ENCODE data around the gene SLC23A3. TPM values are rescaled to one million over a fixed set of nuclear protein-coding genes. Genes with fewer than 3 reads are reported as not detected.
A peak's percentile ranks its signal among the peaks of the same experiment; 100 is the strongest.

SLC23A3 gene
- total and polyA plus RNA-seq, 5 donors: 0.56 to 0.95 (median 0.57) TPM

DNA sequence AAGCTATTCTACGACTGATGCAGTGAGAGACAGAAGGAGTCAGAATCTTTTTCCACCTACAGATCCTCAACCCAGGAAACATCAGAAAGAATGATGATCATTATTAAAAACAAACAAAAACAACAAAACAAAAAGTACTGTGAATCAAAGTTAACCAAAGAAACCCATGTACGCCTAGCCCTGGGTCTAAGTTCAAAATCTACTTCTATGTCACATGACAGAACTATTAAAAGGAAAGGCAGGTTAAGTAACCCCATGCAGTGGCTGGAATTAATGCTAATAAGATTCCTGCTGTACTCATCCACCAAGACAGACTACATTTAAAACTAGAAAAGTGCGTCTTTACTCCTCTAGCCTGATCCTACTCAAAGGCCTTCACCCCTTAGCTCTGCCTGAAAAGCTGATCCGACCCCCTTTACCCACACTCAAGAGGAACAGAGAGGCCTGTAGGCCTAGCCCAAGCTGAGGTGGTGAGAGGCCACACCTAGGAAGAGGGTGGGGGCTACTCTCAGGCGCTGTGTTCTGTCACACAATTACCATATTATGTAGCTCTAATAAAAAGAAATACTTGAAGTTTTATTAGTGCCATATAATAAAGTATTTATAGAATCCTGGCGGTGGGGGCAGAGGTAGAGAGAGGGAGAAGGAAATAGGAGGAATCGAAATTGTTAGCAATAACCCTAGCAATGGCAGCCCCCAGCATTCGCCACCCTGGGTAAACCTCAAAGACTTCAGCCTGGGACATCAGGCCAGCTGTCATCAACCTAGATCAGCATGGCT is 46.3 kb downstream of the SLC23A3 start:
- Histone ChIP-seq H3K9me3 (ENCODE audit: control insufficient read depth, low read length) (no peaks in the 10 kb centered on the region), H3K4me3 (ENCODE audit: low read length) (no peak overlapping the region), H3K27ac (ENCODE audit: low read length) (no peak overlapping the region), H3K4me1 (ENCODE audit: control insufficient read depth, insufficient read depth, low read length) (peaks cover 17% of the 10 kb centered on the region), H3K27me3 (ENCODE audit: control insufficient read depth, insufficient read depth) (no peaks in the 10 kb centered on the region)
- WGBS: 90% methylated on average over 8 of the region's 8 CpGs
- intact Hi-C loops (cut with DNase I): loop anchor here in 1 of 4 donors (5.0 kb wide), 1 partner anchor 66 kb away; no protein-coding TSS in a partner anchor
- DNase-seq (no peak), ATAC-seq (no peak)

DNA sequence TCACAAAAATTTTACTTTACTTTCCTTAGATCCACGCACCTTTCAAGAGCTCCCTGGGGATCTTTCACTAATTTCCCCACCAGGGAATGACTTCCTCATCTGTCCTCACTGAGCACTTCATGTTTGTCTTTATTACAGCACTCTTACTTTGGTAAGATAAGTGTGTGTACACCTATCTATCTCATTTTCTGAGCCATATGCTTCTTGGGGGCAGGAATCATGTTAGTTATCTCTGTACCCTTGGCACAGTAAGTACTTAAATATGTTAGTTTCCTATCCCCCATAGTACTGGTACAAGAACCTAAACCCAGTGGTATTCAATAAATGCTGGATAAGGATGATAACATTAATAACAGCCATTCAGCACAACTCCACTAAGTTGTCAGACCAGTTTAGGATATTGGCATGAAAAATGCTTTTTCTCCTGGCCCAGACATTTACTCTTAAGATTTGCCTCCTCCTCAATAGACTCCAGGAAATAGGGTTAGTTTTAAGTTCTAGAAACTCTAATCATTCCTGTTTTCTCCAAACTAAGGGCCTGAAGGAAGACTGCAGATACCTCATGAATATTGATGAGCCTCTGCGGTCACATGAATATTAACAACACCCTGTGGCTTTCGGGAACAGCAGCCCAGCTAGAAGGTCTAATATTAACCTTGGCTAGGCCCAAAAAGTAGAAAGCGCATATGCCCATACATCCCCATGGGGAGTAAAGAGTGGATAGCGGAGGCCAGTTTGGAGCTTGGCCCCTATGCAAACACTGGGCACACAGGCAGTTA is 47.4 kb downstream of the SLC23A3 start:
- no peak overlapping the region for H3K4me3 ChIP-seq (ENCODE audit: low read length)
- no peak for ATAC-seq
- no peaks in the 10 kb centered on the region for H3K27me3 ChIP-seq (ENCODE audit: control insufficient read depth, insufficient read depth)
- H3K27ac ChIP-seq (ENCODE audit: low read length): no peak overlapping the region
- DNase-seq: no peak
- peaks cover 17% of the 10 kb centered on the region for H3K4me1 ChIP-seq (ENCODE audit: control insufficient read depth, insufficient read depth, low read length)
- intact Hi-C loops (cut with DNase I): loop anchor here in 1 of 4 donors (5.0 kb wide), 1 partner anchor 65 kb away; no protein-coding TSS in a partner anchor
- H3K9me3 ChIP-seq (ENCODE audit: control insufficient read depth, low read length): no peaks in the 10 kb centered on the region
- WGBS: 88% methylated on average over 5 of the region's 5 CpGs

DNA sequence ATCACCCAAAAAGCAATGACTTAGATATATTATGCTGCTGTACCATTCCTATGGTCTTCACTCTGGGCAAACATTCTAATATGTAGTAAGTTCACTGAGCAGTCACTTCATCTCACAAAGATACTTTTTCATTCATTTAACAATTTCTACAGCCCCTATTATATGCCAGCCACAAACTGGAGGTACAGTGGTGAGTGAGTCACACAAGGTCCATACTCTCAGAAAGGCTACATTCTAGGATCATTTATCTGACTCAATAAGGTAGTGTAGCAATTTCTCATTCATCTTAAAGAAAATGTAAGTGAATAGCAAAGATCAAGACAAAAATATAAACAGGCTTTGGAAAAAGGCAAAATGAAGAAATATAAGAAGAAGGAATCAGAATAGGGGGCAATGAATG is 49.7 kb downstream of the SLC23A3 start:
- DNase-seq: no peak
- H3K27ac ChIP-seq (ENCODE audit: low read length): no peak overlapping the region
- no peaks in the 10 kb centered on the region for H3K27me3 ChIP-seq (ENCODE audit: control insufficient read depth, insufficient read depth)
- intact Hi-C loops (cut with DNase I): loop anchor here in 1 of 4 donors (5.0 kb wide), 1 partner anchor 63 kb away; no protein-coding TSS in a partner anchor
- H3K9me3 ChIP-seq (ENCODE audit: control insufficient read depth, low read length): no peaks in the 10 kb centered on the region
- peaks cover 9% of the 10 kb centered on the region for H3K4me1 ChIP-seq (ENCODE audit: control insufficient read depth, insufficient read depth, low read length)
- ATAC-seq: no peak
- no peak overlapping the region for H3K4me3 ChIP-seq (ENCODE audit: low read length)

DNA sequence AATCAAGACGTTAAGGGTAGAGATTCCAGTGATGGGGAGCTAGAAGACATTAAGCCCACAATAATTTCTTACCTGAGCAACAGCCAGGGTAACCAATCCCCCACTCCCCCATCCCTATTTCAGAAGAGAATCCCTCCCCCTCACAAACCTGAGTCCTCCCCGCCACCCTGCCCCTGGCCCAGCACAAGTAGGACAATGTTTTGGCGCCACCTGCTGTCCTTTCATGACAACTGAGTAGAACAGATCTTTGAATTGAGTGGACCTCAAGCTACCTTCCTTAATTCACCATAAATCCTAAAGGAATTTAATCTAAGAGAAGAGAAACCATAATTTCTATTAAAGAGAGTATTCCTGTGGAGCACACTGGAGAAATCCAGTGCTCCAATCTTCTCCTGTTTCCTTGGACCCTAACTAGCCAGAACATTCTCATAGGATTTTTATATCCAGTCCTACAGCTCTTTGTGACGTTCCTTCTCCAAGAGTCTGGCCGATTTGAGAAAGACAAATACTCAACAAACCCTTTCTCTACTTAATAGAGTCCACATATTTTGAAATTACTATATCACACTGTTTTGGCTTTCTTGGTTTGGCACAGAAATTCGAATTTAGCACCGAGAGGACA is 50.3 kb downstream of the SLC23A3 start:
- ATAC-seq (peak; percentile 61 to 75), DNase-seq (peak; percentile 64 to 83 (median 65))
- H3K27me3 ChIP-seq (ENCODE audit: control insufficient read depth, insufficient read depth): no peaks in the 10 kb centered on the region
- peaks cover 6% of the 10 kb centered on the region for H3K4me1 ChIP-seq (ENCODE audit: control insufficient read depth, insufficient read depth, low read length)
- H3K27ac ChIP-seq (ENCODE audit: low read length): no peak overlapping the region
- WGBS: 61% methylated on average over 7 of the region's 7 CpGs
- no peaks in the 10 kb centered on the region for H3K9me3 ChIP-seq (ENCODE audit: control insufficient read depth, low read length)
- intact Hi-C loops (cut with DNase I): loop anchor here (1.0 to 5.0 kb wide), 4 partner anchors 47 to 62 kb away; no protein-coding TSS in a partner anchor
- no peak overlapping the region for H3K4me3 ChIP-seq (ENCODE audit: low read length)

DNA sequence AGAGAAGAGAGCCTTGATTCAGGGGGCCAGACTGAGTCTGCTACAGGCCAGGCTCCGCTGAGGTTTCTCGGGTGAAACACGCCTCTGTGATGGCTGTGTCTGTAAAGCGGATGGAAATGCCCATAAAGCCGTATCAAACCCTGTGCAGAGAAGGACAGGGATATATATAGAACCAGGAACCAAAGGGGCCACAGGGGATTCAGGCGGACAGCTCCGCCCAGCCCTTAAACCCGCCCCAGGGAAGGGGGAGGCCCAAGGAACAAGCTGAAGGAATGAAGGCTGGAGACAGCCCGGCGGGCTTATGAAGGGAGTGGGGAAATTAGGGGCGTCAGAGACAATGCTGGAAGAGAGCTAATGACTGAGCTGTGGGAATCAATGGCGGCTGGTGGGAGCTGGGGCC is 51.3 kb downstream of the SLC23A3 start:
- WGBS: 45% methylated on average over 12 of the region's 12 CpGs
- DNase-seq (peak; percentile 13 to 66 (median 56)), ATAC-seq (peak; percentile 65 to 71)
- H3K9me3 ChIP-seq (ENCODE audit: control insufficient read depth, low read length): no peaks in the 10 kb centered on the region
- no peak overlapping the region for H3K4me3 ChIP-seq (ENCODE audit: low read length)
- H3K27me3 ChIP-seq (ENCODE audit: control insufficient read depth, insufficient read depth): no peaks in the 10 kb centered on the region
- no peak overlapping the region for H3K27ac ChIP-seq (ENCODE audit: low read length)
- intact Hi-C loops (cut with DNase I): loop anchor here in 2 of 4 donors (2.0 to 5.0 kb wide), 2 partner anchors 46 to 60 kb away; no protein-coding TSS in a partner anchor
- no peaks in the 10 kb centered on the region for H3K4me1 ChIP-seq (ENCODE audit: control insufficient read depth, insufficient read depth, low read length)

DNA sequence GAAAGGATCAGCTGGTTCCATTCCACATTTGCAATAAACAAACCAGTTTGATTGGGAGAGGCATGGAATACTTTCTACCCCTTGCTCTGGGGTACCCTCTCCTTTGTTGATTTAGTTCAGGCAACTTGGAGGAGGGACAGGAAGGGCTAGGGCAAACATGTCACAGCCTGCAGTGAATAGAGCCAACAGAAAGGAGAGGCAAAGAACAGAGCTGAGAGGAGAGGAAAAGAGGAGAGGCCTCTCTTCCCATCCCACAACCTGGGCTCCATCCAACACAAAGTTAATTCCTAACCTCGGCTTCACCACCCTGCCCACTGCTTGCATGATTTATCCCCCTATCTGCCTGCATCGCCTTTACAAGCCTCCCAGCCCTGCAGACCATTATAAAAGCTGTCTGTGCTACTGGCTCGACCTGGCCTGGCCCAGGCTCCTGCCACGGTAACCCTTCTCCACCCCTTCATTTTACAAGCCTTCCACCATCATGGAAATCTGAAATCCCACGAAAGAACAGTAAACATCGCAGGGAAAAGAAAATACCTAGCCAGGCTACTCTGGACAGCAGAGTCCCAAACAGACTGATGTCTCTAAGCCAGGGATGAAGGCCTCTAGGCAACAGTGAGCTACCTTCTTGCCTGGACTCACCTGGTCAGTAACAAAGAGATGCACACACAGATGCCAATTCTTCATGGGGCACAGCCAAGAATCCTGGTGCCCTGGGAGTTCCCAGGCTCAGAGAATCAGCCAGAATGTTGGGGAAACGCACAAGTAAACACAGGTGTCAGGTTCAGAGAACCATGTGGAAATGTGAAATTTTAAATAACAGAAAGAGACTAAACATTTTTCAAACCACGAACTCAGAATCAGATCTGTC is 52.8 kb downstream of the SLC23A3 start:
- Histone ChIP-seq H3K4me1 (ENCODE audit: control insufficient read depth, insufficient read depth, low read length) (no peaks in the 10 kb centered on the region), H3K4me3 (ENCODE audit: low read length) (no peak overlapping the region), H3K9me3 (ENCODE audit: control insufficient read depth, low read length) (no peaks in the 10 kb centered on the region), H3K27ac (ENCODE audit: low read length) (no peak overlapping the region), H3K27me3 (ENCODE audit: control insufficient read depth, insufficient read depth) (no peaks in the 10 kb centered on the region)
- DNase-seq: no peak
- ATAC-seq: no peak
- intact Hi-C loops (cut with DNase I): loop anchor here in 1 of 4 donors (5.0 kb wide), 1 partner anchor 45 kb away; no protein-coding TSS in a partner anchor
- WGBS: 86% methylated on average over 8 of the region's 8 CpGs

DNA sequence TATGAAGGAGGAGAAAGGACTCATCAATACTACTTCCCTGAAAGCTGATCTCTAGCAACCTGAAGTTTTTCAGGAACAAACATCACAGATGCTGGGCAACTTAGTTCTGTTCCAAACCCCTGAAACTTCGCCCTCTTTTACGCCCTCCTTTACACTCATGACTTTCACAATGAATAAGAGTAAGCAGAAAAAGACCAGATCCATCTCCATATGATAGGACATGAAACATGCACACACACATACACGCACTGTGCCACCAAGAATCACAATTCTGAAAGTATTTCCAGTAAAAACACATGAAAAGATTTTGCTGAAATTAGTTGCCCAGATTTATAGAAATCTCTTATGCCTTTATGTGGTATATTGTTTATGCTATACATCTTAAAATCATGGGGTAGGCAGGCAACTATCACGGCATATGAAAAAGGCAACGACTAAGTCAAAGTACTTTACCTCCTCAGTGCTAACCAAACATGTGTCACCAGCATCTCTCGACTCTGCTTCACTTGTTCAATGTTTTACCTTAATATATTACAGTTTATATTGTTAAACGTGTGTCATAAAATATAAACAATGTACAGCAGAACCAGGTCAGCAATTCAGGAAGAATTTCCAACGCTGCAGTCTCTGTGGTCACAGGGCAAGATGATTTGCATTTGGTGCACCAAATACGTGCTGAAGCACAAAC is 57.0 kb downstream of the SLC23A3 start:
- no peak for DNase-seq
- Histone ChIP-seq H3K9me3 (ENCODE audit: control insufficient read depth, low read length) (no peaks in the 10 kb centered on the region), H3K27ac (ENCODE audit: low read length) (no peak overlapping the region), H3K27me3 (ENCODE audit: control insufficient read depth, insufficient read depth) (no peaks in the 10 kb centered on the region), H3K4me3 (ENCODE audit: low read length) (no peak overlapping the region), H3K4me1 (ENCODE audit: control insufficient read depth, insufficient read depth, low read length) (peaks cover 5% of the 10 kb centered on the region)
- 86% methylated on average over 9 of the region's 9 CpGs for WGBS
- ATAC-seq: no peak
- intact Hi-C loops (cut with DNase I): no loop called here

DNA sequence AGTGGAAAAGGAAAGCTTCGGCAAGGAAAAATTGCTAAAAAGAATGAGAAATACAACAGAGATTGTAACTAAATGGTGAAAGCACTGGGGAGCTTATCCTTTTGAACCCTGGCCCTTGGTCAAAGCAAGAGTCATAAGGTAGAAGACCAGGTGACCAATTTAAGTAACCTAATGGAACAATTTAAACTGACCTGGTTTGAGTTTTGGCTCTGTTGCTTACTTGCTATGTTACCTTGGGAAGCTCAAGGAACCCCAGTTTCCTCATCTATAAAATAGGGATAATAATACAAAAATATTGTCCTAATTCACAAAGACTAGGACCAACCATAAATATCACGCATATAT is 57.8 kb downstream of the SLC23A3 start:
- intact Hi-C loops (cut with DNase I): no loop called here
- no peak for ATAC-seq
- 94% methylated on average over 2 of the region's 2 CpGs for WGBS
- Histone ChIP-seq H3K4me1 (ENCODE audit: control insufficient read depth, insufficient read depth, low read length) (peaks cover 9% of the 10 kb centered on the region), H3K9me3 (ENCODE audit: control insufficient read depth, low read length) (no peaks in the 10 kb centered on the region), H3K27me3 (ENCODE audit: control insufficient read depth, insufficient read depth) (no peaks in the 10 kb centered on the region), H3K4me3 (ENCODE audit: low read length) (no peak overlapping the region), H3K27ac (ENCODE audit: low read length) (no peak overlapping the region)
- no peak for DNase-seq

Data from right cardiac atrium (tissue), 5 donors.